Fibroblast of mammary gland (primary cell): Measurements from ENCODE around the gene CTNNA3.

Experiments
- DNase-seq: peaks from one replicate; pipeline ENCODE4 v3.0.0-alpha.2; 2010; ENCODE audit warnings: low read depth
- H3K4me3 ChIP-seq: 2 replicates; pipeline ENCODE4 v1.5.1; 2011; ENCODE audit warnings: low read depth, mild to moderate bottlenecking, low read length, moderate library complexity; ENCODE audit not compliant: control insufficient read depth
- CTCF ChIP-seq: conservative IDR thresholded peaks from 2 replicates; pipeline ENCODE4 v1.5.1; 2011; ENCODE audit warnings: low read depth, low read length, inconsistent platforms; ENCODE audit not compliant: control insufficient read depth, insufficient read depth

The CTNNA3 gene

GRCh38 chr10:66148312-66148711, 1547.7 kb downstream of the CTNNA3 start:
- TF ChIP-seq CTCF: no peak
- DNase-seq: no peak
- H3K4me3 ChIP-seq: no peak overlapping the region

GRCh38 chr10:66144016-66144415, 1552.0 kb downstream of the CTNNA3 start:
- H3K4me3 ChIP-seq: no peak overlapping the region
- no peak for DNase-seq
- TF ChIP-seq CTCF: no peak

- H3K4me3 ChIP-seq: no peak overlapping the region
- no peak for TF ChIP-seq CTCF
- no peak for DNase-seq
Measured at GRCh38 chr10:66102756-66103155, 1593.2 kb downstream of the CTNNA3 start.

GRCh38 chr10:66098595-66099480, 1597.2 kb downstream of the CTNNA3 start:
- no peak for TF ChIP-seq CTCF
- no peak for DNase-seq
- no peak overlapping the region for H3K4me3 ChIP-seq

- no peak overlapping the region for H3K4me3 ChIP-seq
- no peak for DNase-seq
- TF ChIP-seq CTCF: no peak
Measured at GRCh38 chr10:66095610-66096009, 1600.4 kb downstream of the CTNNA3 start.

- no peak for TF ChIP-seq CTCF
- H3K4me3 ChIP-seq: no peak overlapping the region
- DNase-seq: no peak
Measured at GRCh38 chr10:66085906-66086305, 1610.1 kb downstream of the CTNNA3 start.
